ENCODE measurements around the gene LRMDA.

LRMDA gene

DNA sequence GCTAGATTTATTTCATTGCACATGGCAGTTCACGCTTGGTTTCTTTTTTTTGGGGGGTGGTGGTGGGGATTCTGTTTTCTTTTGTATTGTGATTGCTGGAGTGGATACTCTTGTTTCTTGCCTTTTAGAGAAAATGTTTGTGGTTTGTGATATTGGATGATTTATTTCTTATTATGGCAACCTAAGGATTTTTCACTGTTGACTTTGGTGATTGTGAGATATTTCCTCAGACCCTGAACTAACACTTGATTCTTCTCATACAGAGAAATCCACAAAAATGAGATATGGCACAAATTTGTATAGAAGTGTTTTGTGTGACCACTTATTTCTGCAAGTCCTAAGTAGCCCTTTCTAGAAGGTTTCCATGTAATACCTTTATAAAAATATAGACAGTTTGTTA lies 871.1 kb downstream of the LRMDA start:
- DNase-seq = no peak

- DNase-seq = no peak
These were observed 871.7 kb downstream of the LRMDA start for GRCh38 chr10:76302961-76303630.

GRCh38 chr10:76303682-76304316 lies 872.4 kb downstream of the LRMDA start:
- peak; percentile 3 for DNase-seq

DNA sequence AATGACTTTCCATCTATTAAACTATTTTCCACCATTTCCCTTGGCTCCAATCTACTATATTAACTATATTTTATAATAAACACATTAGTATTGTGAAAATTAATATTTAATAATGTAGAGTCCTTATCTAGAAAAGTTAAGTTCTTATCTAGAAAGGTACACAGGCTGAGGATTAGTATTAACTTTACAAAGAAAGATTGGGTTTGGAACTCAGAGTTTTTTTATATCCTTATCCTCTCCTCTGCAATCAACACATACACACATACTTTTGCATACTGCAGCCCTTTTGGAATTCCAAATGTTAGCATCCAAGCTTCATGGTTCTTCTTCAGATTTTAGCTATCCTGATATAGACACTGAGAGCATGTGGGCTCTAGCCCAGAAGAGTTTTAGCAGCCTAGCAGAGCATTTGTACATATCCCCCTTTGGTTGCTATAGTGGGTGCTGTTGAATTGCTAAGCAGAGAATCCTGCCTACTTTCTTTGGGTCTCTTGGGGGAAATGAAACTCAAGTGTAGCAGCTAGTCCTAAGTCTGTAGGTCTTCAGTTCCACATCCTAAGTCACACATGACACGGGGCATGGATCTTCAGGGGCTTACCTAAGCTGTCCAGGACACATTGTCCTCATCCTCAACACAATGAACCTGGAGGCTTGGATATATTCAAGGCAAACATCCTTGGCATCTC lies 874.6 kb downstream of the LRMDA start:
- DNase-seq = no peak

DNA sequence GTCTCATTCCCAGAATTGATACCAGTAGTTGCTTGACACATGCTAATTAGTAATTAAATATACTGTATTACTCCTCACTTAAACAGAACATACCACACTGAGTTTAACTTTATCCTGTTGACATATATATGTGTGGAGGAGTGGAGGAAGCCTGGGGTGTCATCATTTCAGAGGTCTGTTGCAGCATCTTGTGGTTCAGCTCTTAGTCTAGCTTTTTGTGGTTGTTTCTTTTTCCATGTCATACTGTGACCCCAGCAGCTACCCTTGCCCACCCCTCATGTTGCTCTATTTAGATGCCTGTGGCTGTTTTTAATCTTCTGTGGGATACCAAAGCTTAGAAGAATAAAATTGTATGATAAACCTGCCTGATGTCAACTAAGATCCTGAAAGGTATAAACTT lies 875.4 kb downstream of the LRMDA start:
- DNase-seq = no peak

- no peak for DNase-seq
These were observed 877.6 kb downstream of the LRMDA start for GRCh38 chr10:76309070-76309469.

DNA sequence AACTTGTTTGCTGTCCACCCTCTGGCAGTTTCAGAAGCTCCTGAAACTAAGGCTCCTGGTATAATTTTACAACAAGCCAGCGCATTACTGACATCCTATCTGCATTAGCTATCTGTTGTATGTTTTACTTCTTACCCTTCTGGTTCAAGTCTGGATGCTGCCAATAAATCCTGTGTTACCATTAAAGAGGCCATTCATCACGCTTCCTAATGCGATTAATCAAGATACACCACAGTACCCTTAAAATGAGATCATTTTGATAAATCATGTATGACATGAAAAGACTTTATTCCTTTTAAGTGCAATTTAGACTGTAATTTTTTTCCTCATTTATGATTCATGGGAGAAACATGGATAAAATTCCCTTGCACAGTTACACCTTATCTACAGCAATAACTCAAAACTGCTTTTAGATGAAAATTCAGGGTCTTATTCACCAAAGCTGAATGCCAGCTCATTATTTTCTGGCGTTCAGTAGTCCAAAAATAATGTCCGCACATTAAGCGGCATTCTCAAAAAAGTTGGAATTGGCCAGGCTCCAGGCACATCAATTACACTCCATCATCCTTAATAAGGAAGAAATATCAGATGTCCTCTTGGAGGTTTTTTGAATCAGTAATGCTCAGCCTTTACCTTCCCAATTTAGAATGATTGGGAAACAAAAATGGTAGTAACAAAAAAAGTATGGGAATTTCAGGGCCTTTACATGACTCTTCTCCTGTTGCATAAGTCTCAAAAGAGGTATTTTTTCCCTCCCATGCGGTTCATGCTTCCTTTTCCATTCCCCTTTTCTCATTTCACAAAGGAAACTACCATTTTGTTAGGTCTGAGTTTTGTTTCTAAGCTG lies 878.5 kb downstream of the LRMDA start:
- DNase-seq = no peak

DNA sequence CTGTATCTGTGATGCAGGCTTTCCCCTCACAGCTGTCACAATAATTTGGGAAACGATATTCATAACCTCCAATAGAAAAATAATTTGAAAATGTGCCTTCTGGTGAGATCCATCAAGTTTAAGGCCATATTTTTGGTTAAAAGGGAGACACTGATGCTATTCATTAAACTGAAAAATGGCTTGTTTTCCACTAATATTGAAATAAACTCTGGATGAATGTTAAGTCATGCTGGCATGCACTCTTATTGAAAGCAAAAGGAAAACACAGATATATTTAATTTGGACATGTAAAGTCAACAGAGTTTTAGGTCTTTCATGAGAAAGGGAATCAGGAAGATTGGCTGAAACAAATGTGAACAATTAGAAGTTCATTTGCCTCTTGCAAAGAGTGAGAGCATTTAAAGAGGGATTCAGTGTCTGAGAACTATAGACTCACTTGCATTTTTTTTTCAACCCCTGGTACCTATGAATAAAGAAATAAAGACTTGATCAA lies 879.2 kb downstream of the LRMDA start:
- no peak for DNase-seq

- DNase-seq = no peak
These were observed 880.6 kb downstream of the LRMDA start for GRCh38 chr10:76311752-76312636.

GRCh38 chr10:76315240-76315639 lies 883.8 kb downstream of the LRMDA start:
- DNase-seq = no peak

DNA sequence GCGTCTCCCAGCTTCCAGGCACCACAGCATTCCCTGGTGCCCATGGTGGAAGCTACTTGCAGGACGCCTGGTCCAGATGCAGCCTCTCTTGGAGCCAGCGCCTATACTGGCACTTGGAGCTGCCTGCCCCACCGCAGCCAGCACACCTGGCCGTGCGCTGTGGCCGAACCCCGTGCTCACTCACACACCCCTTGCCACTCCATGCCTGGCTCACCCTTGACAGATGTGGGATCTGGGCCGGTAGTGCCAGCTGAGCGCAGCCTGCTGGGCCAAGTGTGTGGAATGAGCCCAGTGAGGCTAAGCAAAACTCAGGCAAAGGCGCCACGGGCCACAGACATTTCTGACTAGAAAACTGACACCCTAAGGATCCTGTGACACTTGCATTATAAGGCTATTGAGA lies 884.8 kb downstream of the LRMDA start:
- no peak for DNase-seq

- DNase-seq = no peak
These were observed 885.7 kb downstream of the LRMDA start for GRCh38 chr10:76317078-76317477.

- DNase-seq = no peak
These were observed 886.8 kb downstream of the LRMDA start for GRCh38 chr10:76318211-76318610.

DNA sequence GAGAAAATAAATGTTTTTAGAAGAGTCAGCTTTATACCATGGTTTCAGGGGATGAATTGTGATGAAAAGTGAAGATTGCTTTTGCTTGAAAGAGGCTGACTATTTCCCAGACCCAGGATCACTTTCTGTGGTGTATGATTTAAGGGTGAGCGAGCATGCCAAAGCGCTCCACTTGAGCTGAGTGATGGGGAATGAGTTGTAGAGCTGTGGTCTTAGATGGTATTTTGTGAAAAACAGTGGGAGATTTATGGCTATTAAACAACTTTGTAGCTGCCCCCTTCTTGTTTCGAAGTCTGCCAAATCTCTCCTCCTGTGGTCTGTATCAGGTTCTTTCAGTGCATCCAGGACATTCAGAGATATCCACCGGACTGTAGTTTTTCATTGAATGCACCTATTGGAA lies 888.2 kb downstream of the LRMDA start:
- no peak for DNase-seq

- no peak for DNase-seq
These were observed 892.9 kb downstream of the LRMDA start for GRCh38 chr10:76324283-76324682.

DNA sequence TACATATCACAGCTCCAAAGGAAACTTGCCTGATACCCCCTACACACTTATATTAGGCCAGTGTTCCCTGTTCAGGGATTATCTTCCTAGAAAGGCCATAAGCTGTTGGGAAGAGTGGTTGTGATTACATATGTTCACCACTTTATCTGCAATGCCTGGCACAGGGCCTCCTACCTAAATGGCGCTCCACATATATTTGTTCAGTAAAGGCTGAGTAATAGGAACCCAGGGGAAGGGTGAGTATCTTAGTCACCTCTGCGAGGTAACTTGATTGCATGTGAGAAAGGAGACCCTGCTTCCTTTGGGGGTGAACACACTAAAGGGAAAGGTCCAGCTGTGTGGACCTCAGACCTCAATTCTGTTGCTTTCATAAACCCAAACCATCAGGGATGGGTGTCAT lies 896.0 kb downstream of the LRMDA start:
- no peak for DNase-seq

GRCh38 chr10:76328348-76328747 lies 896.9 kb downstream of the LRMDA start:
- no peak for DNase-seq

DNA sequence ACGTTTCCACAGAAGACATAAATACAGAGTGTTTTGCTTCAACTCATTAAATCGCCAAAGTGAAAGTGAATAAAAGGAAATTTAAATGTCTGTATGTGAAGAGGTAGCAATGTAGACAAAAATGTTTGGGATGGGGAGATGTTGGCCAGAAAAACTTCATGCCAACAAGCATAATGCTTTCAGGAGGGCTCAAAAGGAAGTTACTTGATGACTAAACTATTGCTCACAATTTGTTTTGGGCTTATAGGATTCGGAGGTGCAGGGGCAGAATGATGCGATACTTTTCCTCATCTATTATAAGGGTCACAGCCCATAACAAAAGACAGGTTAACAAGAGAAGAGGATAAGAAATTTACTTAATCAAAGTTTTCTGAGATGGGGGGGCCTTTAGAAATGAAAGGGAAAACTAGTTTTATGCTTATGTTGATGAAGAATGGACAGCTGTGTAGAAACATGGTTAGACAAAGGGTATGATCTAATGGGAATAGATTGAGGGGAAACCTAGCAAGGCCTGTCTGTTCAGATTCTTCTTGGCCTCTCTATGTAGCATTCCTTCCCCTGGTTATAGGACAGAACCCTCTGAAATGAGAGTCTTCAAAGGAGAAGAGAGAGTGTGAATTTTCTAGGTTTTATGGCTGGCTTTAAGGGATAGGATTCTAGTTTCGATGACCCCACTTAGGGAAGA lies 898.6 kb downstream of the LRMDA start:
- no peak for DNase-seq

DNA sequence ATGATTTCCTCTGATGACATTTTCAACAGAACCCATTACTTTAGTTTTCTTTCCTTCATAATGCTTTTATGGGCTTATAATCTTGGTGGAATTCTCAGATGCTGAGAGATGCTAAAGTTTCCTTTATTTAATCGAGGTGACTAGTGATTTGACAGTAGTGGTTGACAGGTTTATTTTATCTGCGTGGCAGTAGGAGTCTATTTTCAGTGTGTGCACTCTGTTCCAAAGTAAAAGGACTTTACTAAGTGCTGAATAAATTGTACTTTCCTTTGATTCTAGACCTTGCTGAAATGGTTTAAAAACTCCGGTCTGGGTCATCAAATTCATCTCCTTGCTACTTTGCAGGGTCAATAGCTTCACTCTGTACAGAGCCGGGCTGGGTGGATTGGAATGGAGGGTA lies 900.3 kb downstream of the LRMDA start:
- no peak for DNase-seq

DNA sequence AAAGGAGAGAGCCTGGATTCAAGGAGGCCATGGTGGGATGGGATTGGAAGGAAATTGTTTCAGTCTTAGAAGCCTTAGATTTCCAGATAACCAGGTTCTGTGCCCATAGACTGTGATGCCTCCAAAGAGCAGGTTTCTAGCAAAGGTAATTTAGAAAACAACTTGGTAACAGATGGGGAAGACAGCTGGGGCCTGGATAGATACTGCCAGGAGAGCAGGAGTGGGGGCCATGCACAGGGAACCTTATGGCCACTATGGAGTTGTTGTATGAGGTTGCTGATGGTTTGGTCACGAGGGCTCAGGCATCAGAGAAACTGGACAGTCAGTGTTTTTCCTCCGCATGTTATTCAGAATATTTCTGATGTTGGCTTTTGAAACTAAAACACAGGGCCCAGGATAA lies 901.9 kb downstream of the LRMDA start:
- DNase-seq = no peak

GRCh38 chr10:76333796-76334195 lies 902.4 kb downstream of the LRMDA start:
- no peak for DNase-seq

- DNase-seq = no peak
These were observed 902.8 kb downstream of the LRMDA start for GRCh38 chr10:76334255-76334654.

Data from NK-92 treated with Interleukin-12 subunit alpha and Interleukin-12 subunit beta, amount 100 ng/mL, for 24 hours (cell line).